Keratinocyte (primary cell): ENCODE measurements around the gene B3GNT9. TPM values are rescaled to one million over a fixed set of nuclear protein-coding genes. Genes with fewer than 3 reads are reported as not detected.

ENCODE experiments used
- DNase-seq: peaks from one replicate; pipeline ENCODE4 v3.0.0-alpha.2; 2011; ENCODE audit warnings: low read depth, missing footprints, low spot score
- FAIRE-seq: peaks from 2 replicates; lab custom pipeline; 2011; peaks lifted over from hg19 to GRCh38; lab: Jason Lieb, UNC
- H2AFZ ChIP-seq: 2 replicates; pipeline ENCODE4 v1.6.0; 2012; ENCODE audit warnings: low read length, control low read depth, inconsistent platforms; ENCODE audit not compliant: control insufficient read depth
- H3K27ac ChIP-seq: 2 replicates; pipeline ENCODE4 v1.5.1; 2011; ENCODE audit warnings: low read length; ENCODE audit not compliant: control insufficient read depth, insufficient read depth
- H3K27me3 ChIP-seq: 3 replicates; pipeline ENCODE4 v1.6.0; 2011; ENCODE audit warnings: low read length; ENCODE audit not compliant: control insufficient read depth, insufficient read depth; ENCODE audit errors: extremely low read depth
- H3K36me3 ChIP-seq, 2 experiments: 2 replicates in 1 of 2; 3 replicates in 1 of 2; pipeline ENCODE4 v1.5.1; 2011; ENCODE audit warnings: low read length in 2 of 2, mild to moderate bottlenecking in 1 of 2; ENCODE audit not compliant: control insufficient read depth in 2 of 2, insufficient read depth in 2 of 2; ENCODE audit errors: extremely low read depth in 1 of 2
- H3K4me1 ChIP-seq: 3 replicates; pipeline ENCODE4 v1.5.1; 2011; ENCODE audit warnings: low read length; ENCODE audit not compliant: control insufficient read depth, insufficient read depth; ENCODE audit errors: extremely low read depth
- H3K4me2 ChIP-seq: 3 replicates; pipeline ENCODE4 v1.6.0; 2011; ENCODE audit warnings: low read depth, low read length; ENCODE audit not compliant: control insufficient read depth, insufficient read depth; ENCODE audit errors: extremely low read depth
- H3K4me3 ChIP-seq, 3 experiments: fragments of 200-600 bp in 1 of 3; sonication (generic) in 1 of 3; 2 replicates in 2 of 3; 3 replicates in 1 of 3; pipeline ENCODE4 v1.5.1; 2011 to 2016; ENCODE audit warnings: low read length in 3 of 3, mild to moderate bottlenecking in 3 of 3, control low read depth in 2 of 3, inconsistent platforms in 1 of 3, low read depth in 1 of 3, mixed read lengths in 1 of 3, mixed run types in 1 of 3, moderate library complexity in 1 of 3; ENCODE audit not compliant: control insufficient read depth in 2 of 3, insufficient read depth in 2 of 3; ENCODE audit errors: extremely low read depth in 1 of 3
- H3K79me2 ChIP-seq: 2 replicates; pipeline ENCODE4 v1.6.0; 2012; ENCODE audit warnings: low read length; ENCODE audit not compliant: control insufficient read depth, insufficient read depth
- H3K9ac ChIP-seq: 3 replicates; pipeline ENCODE4 v1.6.0; 2011; ENCODE audit warnings: low read length; ENCODE audit not compliant: control insufficient read depth, insufficient read depth; ENCODE audit errors: extremely low read depth
- H3K9me1 ChIP-seq: 3 replicates; pipeline ENCODE4 v1.6.0; 2011; ENCODE audit warnings: low read length; ENCODE audit not compliant: control insufficient read depth, insufficient read depth; ENCODE audit errors: extremely low read depth
- H3K9me3 ChIP-seq: 2 replicates; pipeline ENCODE4 v1.5.1; 2012; ENCODE audit warnings: low read depth, low read length; ENCODE audit not compliant: control insufficient read depth
- H4K20me1 ChIP-seq: 3 replicates; pipeline ENCODE4 v1.6.0; 2011; ENCODE audit warnings: low read length; ENCODE audit not compliant: control insufficient read depth, insufficient read depth; ENCODE audit errors: extremely low read depth
- EZH2 ChIP-seq: IDR thresholded peaks from one replicate; pipeline ENCODE4 v1.6.1; 2012; ENCODE audit warnings: inconsistent platforms, mild to moderate bottlenecking, low read length, moderate library complexity
- dilution Hi-C: fragments of 300-500 bp; cut with MboI; formaldehyde crosslinking; loops from one replicate; pipeline ENCODE4 v1.7.0; 2020; ENCODE audit warnings: low sequenced_read_pairs; ENCODE audit not compliant: extremely low pct_ligation_motif_present
- polyA plus RNA-seq, 5 experiments: library from polyadenylated mRNA; depleted of rRNA in 3 of 5; stranded (reverse) in 3 of 5; stranded (forward) in 1 of 5; unstranded in 1 of 5; fragments of >200 nt; gene quantifications; 1 replicate in 1 of 5; 2 replicates in 3 of 5; 3 replicates in 1 of 5; pipeline versions ENCODE4 v1.2.1 to v1.2.3, GENCODE V29; 2011 to 2012; ENCODE audit warnings: missing spikeins in 2 of 5, low read depth in 1 of 5, low replicate concordance in 1 of 5
- TF ChIP-seq, protein P1 (sequence below), 3 experiments: IDR thresholded peaks in 1 of 3; conservative IDR thresholded peaks in 1 of 3; optimal IDR thresholded peaks in 1 of 3; 2 replicates in 2 of 3; 3 replicates in 1 of 3; pipeline versions ENCODE3 to v1.5.1; 2011; ENCODE audit warnings: low read length in 3 of 3, mild to moderate bottlenecking in 3 of 3, moderate library complexity in 2 of 3, control low read depth in 1 of 3, inconsistent platforms in 1 of 3; ENCODE audit not compliant: insufficient read depth in 2 of 3; ENCODE audit errors: extremely low read depth in 1 of 3

B3GNT9 gene
- polyA plus RNA-seq, 1 donor (not counting 4 experiments of a cell fraction or from before 2014, with no cell fraction given) = 2.6 TPM

GRCh38 chr16:67144943-67145342 lies 5.9 kb downstream of the B3GNT9 start:
- no peak overlapping the region for H3K4me2 ChIP-seq
- H3K36me3 ChIP-seq = peaks cover 47 to 64% of the 10 kb centered on the region in 2 experiments
- H2AFZ ChIP-seq = no peak overlapping the region
- no peaks in the 10 kb centered on the region for H3K79me2 ChIP-seq
- no peaks in the 10 kb centered on the region for H3K27me3 ChIP-seq
- no peak overlapping the region for H3K4me3 ChIP-seq
- no peaks in the 10 kb centered on the region for H3K9me3 ChIP-seq
- H3K27ac ChIP-seq = no peak overlapping the region
- no peaks in the 10 kb centered on the region for H3K9me1 ChIP-seq
- no peak for TF ChIP-seq EZH2
- TF ChIP-seq, protein P1, sequence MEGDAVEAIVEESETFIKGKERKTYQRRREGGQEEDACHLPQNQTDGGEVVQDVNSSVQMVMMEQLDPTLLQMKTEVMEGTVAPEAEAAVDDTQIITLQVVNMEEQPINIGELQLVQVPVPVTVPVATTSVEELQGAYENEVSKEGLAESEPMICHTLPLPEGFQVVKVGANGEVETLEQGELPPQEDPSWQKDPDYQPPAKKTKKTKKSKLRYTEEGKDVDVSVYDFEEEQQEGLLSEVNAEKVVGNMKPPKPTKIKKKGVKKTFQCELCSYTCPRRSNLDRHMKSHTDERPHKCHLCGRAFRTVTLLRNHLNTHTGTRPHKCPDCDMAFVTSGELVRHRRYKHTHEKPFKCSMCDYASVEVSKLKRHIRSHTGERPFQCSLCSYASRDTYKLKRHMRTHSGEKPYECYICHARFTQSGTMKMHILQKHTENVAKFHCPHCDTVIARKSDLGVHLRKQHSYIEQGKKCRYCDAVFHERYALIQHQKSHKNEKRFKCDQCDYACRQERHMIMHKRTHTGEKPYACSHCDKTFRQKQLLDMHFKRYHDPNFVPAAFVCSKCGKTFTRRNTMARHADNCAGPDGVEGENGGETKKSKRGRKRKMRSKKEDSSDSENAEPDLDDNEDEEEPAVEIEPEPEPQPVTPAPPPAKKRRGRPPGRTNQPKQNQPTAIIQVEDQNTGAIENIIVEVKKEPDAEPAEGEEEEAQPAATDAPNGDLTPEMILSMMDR (optimal IDR thresholded peaks at IDR 0.05 in 1 of 3, IDR thresholded peaks at IDR 0.05 in 1 of 3, conservative IDR thresholded peaks at IDR 0.05 in 1 of 3; ENCODE audit: extremely low read depth in 1 of 3, insufficient read depth in 2 of 3, low read length in 3 of 3) = no peak
- no peak for FAIRE-seq
- H4K20me1 ChIP-seq = no peaks in the 10 kb centered on the region
- no peak overlapping the region for H3K9ac ChIP-seq
- peaks cover 12% of the 10 kb centered on the region for H3K4me1 ChIP-seq
- no peak for DNase-seq
- dilution Hi-C loops = no loop called here

- TF ChIP-seq, protein P1 (optimal IDR thresholded peaks at IDR 0.05 in 1 of 3, IDR thresholded peaks at IDR 0.05 in 1 of 3, conservative IDR thresholded peaks at IDR 0.05 in 1 of 3; ENCODE audit: extremely low read depth in 1 of 3, insufficient read depth in 2 of 3, low read length in 3 of 3) = no peak
- TF ChIP-seq EZH2 = no peak
- DNase-seq (no peak), FAIRE-seq (no peak)
- Histone ChIP-seq H4K20me1 (no peaks in the 10 kb centered on the region), H3K4me1 (peaks cover 4% of the 10 kb centered on the region), H2AFZ (no peak overlapping the region), H3K4me2 (no peak overlapping the region), H3K27me3 (no peaks in the 10 kb centered on the region), H3K79me2 (no peaks in the 10 kb centered on the region), H3K9ac (no peak overlapping the region), H3K9me3 (no peaks in the 10 kb centered on the region), H3K36me3 (peaks cover 38 to 61% of the 10 kb centered on the region in 2 experiments), H3K27ac (no peak overlapping the region), H3K9me1 (no peaks in the 10 kb centered on the region), H3K4me3 (no peak overlapping the region)
- dilution Hi-C loops = no loop called here
These were observed 8.5 kb downstream of the B3GNT9 start for GRCh38 chr16:67142342-67142741.
